Activated CD8-positive, alpha-beta memory T cell treated with anti-CD3 and anti-CD28 coated beads for 36 hours (primary cell): ENCODE data around the gene EME2. TPM values are rescaled to one million over a fixed set of nuclear protein-coding genes. Genes with fewer than 3 reads are reported as not detected.

ENCODE experiments used
- CTCF ChIA-PET: fragments of 350-600 bp; sonication (Branson Sonifier 250); formaldehyde crosslinking; loops from one replicate; lab custom pipeline; 2021; ENCODE audit warnings: antibody characterized with exemption; lab: Charles Lee
- POLR2A ChIA-PET: fragments of 350-600 bp; sonication (Branson Sonifier 250); formaldehyde crosslinking; loops from one replicate; lab custom pipeline; 2021; ENCODE audit warnings: antibody characterized with exemption; lab: Charles Lee
- total RNA-seq, 2 experiments: library from RNA; stranded (reverse); gene quantifications; one replicate each; pipeline ENCODE4 v1.2.3, GENCODE V29; 2021

Gene EME2
- total RNA-seq, 2 experiments from 2014 or later = 20.3 TPM

DNA sequence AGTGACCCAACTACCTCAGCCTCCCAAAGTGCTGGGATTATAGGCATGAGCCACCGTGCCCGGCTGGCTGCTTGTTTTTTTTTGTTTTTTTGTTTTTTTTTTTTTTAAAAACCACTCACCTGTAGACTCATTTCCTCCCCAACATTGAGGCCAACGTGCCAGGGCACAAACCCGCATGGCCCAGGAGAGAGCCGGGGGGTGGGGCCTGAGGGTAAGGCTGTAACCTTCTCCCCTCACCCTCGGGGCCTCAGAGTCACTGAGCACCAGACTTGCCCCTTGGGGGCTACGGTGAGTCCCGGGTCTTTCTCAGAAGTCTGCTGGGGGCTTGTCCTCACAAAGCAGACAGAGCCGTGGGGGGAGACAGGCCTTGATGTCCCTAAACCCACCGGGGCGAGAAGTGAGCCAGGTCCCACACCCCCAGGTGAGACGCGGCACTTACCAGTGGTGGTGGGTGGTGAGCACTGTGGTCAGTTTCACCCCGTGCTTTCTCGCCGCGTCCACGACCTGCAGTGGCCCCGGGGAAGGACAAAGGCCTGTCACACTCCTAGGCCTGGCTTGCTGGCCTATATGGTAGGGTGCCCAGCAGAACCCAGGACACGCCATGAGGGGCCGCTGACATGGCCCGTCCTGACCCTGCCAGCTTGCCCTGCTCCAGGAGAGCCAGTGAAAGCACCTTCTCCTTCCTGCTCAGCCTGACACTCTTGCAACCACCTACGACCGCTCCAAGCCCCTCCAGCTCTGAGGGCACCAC is 49.4 kb downstream of the EME2 start:
- POLR2A ChIA-PET = no interaction called here
- CTCF ChIA-PET = interaction anchor here (0.6 to 0.7 kb wide), 2 partner anchors 74 to 1782 kb away, joined by 3 read pairs; no protein-coding TSS in a partner anchor

- ChIA-PET POLR2A (no interaction called here), CTCF (interaction anchor here (0.7 kb wide), 1 partner anchor 190 kb away, joined by 4 read pairs; no protein-coding TSS in a partner anchor)
Observed at GRCh38 chr16:1822801-1823200, 50.2 kb downstream of the EME2 start.

GRCh38 chr16:1823821-1824220 is 51.2 kb downstream of the EME2 start:
- POLR2A ChIA-PET = no interaction called here
- CTCF ChIA-PET = interaction anchor here (0.7 to 1.0 kb wide), 2 partner anchors 10 to 105 kb away, joined by 3 to 4 read pairs; no protein-coding TSS in a partner anchor

DNA sequence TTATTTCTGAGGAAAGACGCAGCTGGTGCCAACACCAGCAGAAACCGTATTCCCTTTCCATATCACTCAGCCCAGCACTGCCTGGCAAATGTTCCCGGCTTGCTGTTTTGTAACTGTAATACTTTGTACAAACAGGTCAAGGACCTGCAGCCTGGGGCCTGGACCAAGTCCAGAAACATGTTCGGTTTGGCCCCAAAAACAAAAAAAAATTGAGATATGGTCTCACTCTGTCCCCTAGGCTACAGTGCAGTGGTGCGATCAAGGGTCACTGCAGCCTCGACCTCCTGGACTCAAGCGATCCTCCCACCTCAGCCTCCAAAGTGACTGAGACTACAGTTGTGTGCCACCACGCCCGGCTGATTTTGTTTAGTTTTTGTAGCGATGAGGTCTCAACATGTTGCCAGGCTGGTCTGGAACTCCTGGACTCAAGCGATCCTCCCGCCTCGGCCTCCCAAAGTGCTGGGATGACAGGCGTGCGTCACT is 52.8 kb downstream of the EME2 start:
- ChIA-PET POLR2A (interaction anchor here (0.6 kb wide), 1 partner anchor 55 kb away, joined by 3 read pairs; no protein-coding TSS in a partner anchor), CTCF (interaction anchor here (0.6 kb wide), 1 partner anchor 109 kb away, joined by 4 read pairs; no protein-coding TSS in a partner anchor)

Other genes with a start within 250 kb of the EME2 start
- gene TMEM204, start 239.1 kb upstream of the EME2 start, total RNA-seq = 10 to 100 TPM; 22.6 to 22.8 TPM
- gene IFT140, start 160.7 kb upstream of the EME2 start, total RNA-seq = 10 to 100 TPM; 10.4 to 11.0 TPM
- 10 to 100 TPM; 23.6 to 24.3 TPM for gene CRAMP1, start 160.4 kb upstream of the EME2 start, total RNA-seq
- 100 to 1,000 TPM; 101 to 109 TPM for gene JPT2, start 94.5 kb upstream of the EME2 start, total RNA-seq
- gene MAPK8IP3, start 66.6 kb upstream of the EME2 start, total RNA-seq = 10 to 100 TPM; 57.1 to 57.4 TPM
- gene NME3, start 1.3 kb upstream of the EME2 start, total RNA-seq = 10 to 100 TPM; 27.0 to 30.0 TPM
- 100 to 1,000 TPM; 197 to 199 TPM for gene MRPS34, start 324 bp downstream of the EME2 start, total RNA-seq
- 10 to 100 TPM; 21.4 to 22.1 TPM for gene SPSB3, start 9.8 kb downstream of the EME2 start, total RNA-seq
- 10 to 100 TPM; 72.7 to 80.2 TPM for gene NUBP2, start 10.2 kb downstream of the EME2 start, total RNA-seq
- not detected for gene IGFALS, start 20.9 kb downstream of the EME2 start, total RNA-seq
- 10 to 100 TPM; 34.4 to 35.8 TPM for gene HAGH, start 54.0 kb downstream of the EME2 start, total RNA-seq
- 10 to 100 TPM; 18.7 to 20.7 TPM for gene FAHD1, start 54.4 kb downstream of the EME2 start, total RNA-seq
- gene MEIOB, start 99.4 kb downstream of the EME2 start, total RNA-seq = not detected
- gene HS3ST6, start 145.6 kb downstream of the EME2 start, total RNA-seq = not detected
- gene MSRB1, start 170.4 kb downstream of the EME2 start, total RNA-seq = 10 to 100 TPM; 23.5 to 24.7 TPM
- gene RPL3L, start 181.9 kb downstream of the EME2 start, total RNA-seq = under 1 TPM in 1 of 2 experiments, not detected in 1; 0.36 TPM
- gene NDUFB10, start 186.7 kb downstream of the EME2 start, total RNA-seq = 100 to 1,000 TPM; 153 to 155 TPM
- 1,000 to 10,000 TPM; 4,851 to 4,954 TPM for gene RPS2, start 192.0 kb downstream of the EME2 start, total RNA-seq
- not detected for gene RNF151, start 194.0 kb downstream of the EME2 start, total RNA-seq
- 10 to 100 TPM; 73.5 to 74.8 TPM for gene TBL3, start 199.2 kb downstream of the EME2 start, total RNA-seq
- gene NOXO1, start 208.7 kb downstream of the EME2 start, total RNA-seq = under 1 TPM; 0.23 to 0.36 TPM
- gene GFER, start 211.4 kb downstream of the EME2 start, total RNA-seq = 10 to 100 TPM; 39.1 to 43.3 TPM
- 1 to 10 TPM; 4.6 to 4.7 TPM for gene SYNGR3, start 217.2 kb downstream of the EME2 start, total RNA-seq
- gene ZNF598, start 237.0 kb downstream of the EME2 start, total RNA-seq = 10 to 100 TPM; 94.2 to 95.6 TPM
- gene NPW, start 247.0 kb downstream of the EME2 start, total RNA-seq = 10 to 100 TPM; 15.8 to 18.1 TPM